A549 (cell line): ENCODE measurements around the gene KCNIP3.

Experiments
- CBX8 ChIP-seq: fragments of 200-600 bp; sonication (generic); IDR thresholded peaks from 2 replicates; pipeline ENCODE4 v1.6.1; 2016
- CHD2 ChIP-seq: fragments of 150-350 bp; IDR thresholded peaks from 2 replicates; pipeline ENCODE4 v1.6.1; 2014; ENCODE audit warnings: low read length; ENCODE audit not compliant: partially characterized antibody
- CHD4 ChIP-seq: fragments of 200-600 bp; sonication (generic); IDR thresholded peaks from 2 replicates; pipeline ENCODE4 v1.6.1; 2016; ENCODE audit warnings: antibody characterized with exemption, mild to moderate bottlenecking, borderline replicate concordance
- CTCF ChIP-seq: fragments of >200 bp; sonication (Bioruptor Twin); formaldehyde crosslinking; IDR thresholded peaks from 3 replicates; pipeline ENCODE4 v1.5.1; 2016
- FOXS1 ChIP-seq: fragments of 250-450 bp; sonication (Bioruptor Pico); IDR thresholded peaks from 2 replicates; pipeline ENCODE4 v1.5.0; 2020; ENCODE audit warnings: mild to moderate bottlenecking, moderate library complexity
- JUN ChIP-seq, 2 experiments: fragments of >200 bp; sonication (Bioruptor Twin); formaldehyde crosslinking; IDR thresholded peaks; 2 replicates in 1 of 2; 3 replicates in 1 of 2; pipeline ENCODE4 v1.6.1; 2016 to 2017
- NR3C1 ChIP-seq: fragments of >200 bp; sonication (Bioruptor Twin); formaldehyde crosslinking; IDR thresholded peaks from 3 replicates; pipeline ENCODE4 v1.6.1; 2017
- PHF8 ChIP-seq: fragments of 200-600 bp; sonication (generic); IDR thresholded peaks from 2 replicates; pipeline ENCODE4 v1.6.1; 2016; ENCODE audit warnings: low read depth, mild to moderate bottlenecking, antibody characterized with exemption, moderate library complexity, borderline replicate concordance
- POLR2A ChIP-seq: IDR thresholded peaks from 2 replicates; pipeline ENCODE4 v1.6.1; 2012; ENCODE audit warnings: mild to moderate bottlenecking, low read length
- RCOR1 ChIP-seq: fragments of 150-350 bp; IDR thresholded peaks from 2 replicates; pipeline ENCODE4 v1.6.1; 2014; ENCODE audit warnings: antibody characterized with exemption, low read length, low read depth
- TF ChIP-seq, protein P1 (sequence below): fragments of >200 bp; sonication (Bioruptor Twin); formaldehyde crosslinking; IDR thresholded peaks from 3 replicates; pipeline ENCODE4 v1.6.1; 2016
- TF ChIP-seq, protein P2 (sequence below): fragments of 450-650 bp; IDR thresholded peaks from 2 replicates; pipeline ENCODE4 v1.6.1; 2014; ENCODE audit warnings: antibody characterized with exemption

DNA sequence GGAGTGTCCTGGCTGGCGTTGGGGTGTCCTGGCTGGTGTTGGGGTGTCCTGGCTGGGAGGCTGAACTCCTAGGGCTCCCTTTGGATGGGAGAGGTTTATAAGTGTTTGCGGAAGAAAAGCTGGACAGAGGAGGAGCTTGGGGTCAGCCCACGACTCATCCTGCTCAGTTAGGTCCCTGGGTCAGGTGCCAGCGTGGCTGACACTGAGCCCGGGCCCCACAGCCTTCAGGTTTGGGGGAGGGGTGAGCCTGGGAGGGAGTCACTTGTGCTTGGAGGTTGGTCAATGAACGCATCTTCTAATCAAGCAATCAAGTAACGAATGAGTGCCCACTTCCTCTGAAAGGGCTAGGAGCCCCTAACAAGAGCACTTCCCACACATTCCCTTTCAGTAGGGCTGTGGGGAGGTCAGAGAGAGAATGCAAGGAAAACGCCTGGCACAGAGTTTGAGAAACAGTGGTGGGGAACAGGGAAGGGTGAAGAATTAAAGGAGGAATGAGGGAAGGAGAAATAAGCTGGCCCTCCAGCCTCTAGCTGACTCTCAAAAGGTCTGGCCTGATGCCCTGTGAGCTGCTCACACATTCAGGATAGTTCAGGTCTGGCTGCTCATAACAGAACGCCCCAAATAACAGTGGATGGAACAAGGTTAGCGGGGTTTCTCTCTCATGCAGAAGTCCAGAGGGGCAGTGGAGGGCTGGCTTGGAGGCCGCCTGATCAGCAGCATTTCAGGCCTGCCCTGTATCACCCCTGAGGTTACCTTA, 670 bp downstream of the KCNIP3 start:
- no peak for TF ChIP-seq POLR2A
- TF ChIP-seq JUN (IDR thresholded peaks at IDR 0.05), result no peak
- TF ChIP-seq CTCF, result no peak
- TF ChIP-seq FOXS1 (CRISPR knock-in tag), result no peak
- TF ChIP-seq NR3C1, result no peak
- TF ChIP-seq, protein P1, sequence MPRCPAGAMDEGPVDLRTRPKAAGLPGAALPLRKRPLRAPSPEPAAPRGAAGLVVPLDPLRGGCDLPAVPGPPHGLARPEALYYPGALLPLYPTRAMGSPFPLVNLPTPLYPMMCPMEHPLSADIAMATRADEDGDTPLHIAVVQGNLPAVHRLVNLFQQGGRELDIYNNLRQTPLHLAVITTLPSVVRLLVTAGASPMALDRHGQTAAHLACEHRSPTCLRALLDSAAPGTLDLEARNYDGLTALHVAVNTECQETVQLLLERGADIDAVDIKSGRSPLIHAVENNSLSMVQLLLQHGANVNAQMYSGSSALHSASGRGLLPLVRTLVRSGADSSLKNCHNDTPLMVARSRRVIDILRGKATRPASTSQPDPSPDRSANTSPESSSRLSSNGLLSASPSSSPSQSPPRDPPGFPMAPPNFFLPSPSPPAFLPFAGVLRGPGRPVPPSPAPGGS, result no peak
- TF ChIP-seq CBX8, result no peak
- TF ChIP-seq CHD4, result no peak
- TF ChIP-seq, protein P2, sequence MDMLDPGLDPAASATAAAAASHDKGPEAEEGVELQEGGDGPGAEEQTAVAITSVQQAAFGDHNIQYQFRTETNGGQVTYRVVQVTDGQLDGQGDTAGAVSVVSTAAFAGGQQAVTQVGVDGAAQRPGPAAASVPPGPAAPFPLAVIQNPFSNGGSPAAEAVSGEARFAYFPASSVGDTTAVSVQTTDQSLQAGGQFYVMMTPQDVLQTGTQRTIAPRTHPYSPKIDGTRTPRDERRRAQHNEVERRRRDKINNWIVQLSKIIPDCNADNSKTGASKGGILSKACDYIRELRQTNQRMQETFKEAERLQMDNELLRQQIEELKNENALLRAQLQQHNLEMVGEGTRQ, result no peak
- no peak for TF ChIP-seq RCOR1
- no peak for TF ChIP-seq CHD2
- no peak for TF ChIP-seq PHF8
